GM19328 (cell line): ENCODE data around the gene LPCAT2.

Experiments used
- ATAC-seq: cut with Tn5 transposase; IDR thresholded peaks from one replicate; pipeline ENCODE4 v1.9.1; 2021; ENCODE audit warnings: mild to moderate bottlenecking, moderate library complexity; ENCODE audit not compliant: unreplicated experiment

LPCAT2 gene

DNA sequence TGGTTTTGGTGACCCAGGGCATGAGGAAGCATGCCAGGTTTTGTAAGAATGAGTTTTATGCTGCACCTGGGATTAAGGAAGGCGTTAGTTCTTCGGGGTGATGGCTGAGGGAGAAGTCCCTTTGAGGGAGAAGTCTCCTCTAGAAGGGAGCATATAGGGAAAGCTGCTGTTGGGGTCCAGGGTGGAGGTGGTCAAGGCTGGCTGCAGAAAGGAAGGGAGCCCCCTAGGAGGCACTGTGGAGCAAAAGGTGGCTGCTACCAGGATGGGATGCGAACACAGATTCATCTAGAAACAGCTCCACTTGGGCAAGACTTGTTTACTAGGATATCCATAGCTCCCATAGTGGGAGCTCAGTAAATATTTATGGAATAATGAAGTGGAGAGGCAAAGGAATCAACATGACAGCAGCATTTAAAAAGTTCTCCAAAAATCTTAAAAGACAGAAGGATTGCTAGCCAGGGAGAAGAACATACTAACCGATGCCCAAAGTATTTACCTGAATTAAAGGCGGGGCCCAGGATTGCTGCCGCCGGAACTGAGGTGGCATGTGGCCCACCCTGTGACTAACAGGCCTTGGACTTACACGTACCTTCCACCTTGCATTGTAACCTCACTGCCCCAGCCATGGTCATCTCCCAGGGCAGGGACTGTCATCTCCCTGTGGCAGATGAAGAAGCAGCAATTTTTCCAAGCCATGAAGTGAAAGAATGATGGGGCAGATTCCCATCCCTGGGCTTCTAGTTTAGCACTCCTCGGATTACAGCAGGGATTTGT, 7.1 kb upstream of the LPCAT2 start:
- no peak for ATAC-seq

DNA sequence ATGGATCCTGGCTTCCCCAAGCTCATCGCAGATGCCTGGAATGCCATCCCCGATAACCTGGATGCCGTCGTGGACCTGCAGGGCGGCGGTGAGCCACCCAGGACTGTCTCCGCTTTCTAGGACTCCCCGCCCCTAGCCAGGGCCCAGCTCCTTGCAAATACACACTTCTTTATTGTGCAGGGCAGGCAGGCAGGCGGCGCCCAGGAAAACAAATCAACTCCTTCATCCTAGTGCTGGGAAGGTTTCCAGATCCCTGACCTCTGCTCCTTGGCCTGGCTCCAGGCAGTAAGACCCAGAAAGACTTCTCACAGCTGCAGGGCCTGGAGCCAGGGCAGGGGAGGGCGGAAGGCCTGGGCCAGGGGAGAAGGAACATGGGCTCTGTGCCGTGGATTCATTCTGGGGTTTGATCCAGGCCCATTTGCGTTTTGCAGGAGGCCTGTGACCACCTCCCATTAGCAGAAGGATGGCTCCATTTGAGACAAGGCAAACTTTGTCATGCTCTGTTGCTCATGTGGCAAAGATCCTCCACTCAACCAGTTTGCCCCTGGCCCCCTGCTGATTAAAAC, 6.0 kb upstream of the LPCAT2 start:
- ATAC-seq = no peak

GRCh38 chr16:55503726-55504550, 4.9 kb upstream of the LPCAT2 start:
- no peak for ATAC-seq

- no peak for ATAC-seq
These were observed 3.4 kb upstream of the LPCAT2 start for GRCh38 chr16:55505333-55506015.

DNA sequence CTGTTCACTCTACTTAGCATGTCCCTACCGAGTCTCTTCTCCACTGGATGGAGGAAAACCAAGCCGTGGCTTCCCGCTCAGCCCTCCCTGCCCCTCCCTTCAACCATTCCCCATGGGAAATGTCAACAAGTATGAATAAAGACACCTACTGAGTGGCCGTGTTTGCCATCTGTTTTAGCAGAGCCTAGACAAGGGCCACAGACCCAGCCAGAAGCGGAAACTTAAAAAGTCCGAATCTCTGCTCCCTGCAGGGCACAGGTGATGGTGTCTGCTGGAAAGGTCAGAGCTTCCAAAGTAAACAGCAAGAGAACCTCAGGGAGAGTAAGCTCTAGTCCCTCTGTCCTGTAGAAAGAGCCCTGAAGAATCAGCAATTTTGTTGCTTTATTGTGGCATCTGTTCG, 2.8 kb upstream of the LPCAT2 start:
- no peak for ATAC-seq

DNA sequence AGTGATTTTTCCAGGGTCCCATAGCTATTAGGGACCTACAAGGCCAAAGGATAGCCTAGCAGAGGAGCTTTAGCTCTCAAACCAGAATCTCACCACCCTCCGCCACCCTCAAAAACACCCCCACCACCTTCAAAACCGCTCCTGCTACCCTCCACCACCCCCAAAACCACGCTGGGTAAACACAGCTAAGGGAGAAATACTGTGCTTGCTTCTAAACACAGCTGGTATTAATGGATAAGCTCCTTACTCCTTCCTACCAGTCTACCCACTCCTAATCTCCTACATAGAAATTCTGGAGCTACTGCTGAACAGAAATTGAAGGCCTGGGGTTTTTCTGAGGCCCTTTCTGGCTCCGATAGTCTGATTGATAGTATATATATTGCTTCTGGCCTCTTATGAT, 2.2 kb upstream of the LPCAT2 start:
- ATAC-seq = no peak

- ATAC-seq = no peak
These were observed 476 bp upstream of the LPCAT2 start for GRCh38 chr16:55508271-55508921.

DNA sequence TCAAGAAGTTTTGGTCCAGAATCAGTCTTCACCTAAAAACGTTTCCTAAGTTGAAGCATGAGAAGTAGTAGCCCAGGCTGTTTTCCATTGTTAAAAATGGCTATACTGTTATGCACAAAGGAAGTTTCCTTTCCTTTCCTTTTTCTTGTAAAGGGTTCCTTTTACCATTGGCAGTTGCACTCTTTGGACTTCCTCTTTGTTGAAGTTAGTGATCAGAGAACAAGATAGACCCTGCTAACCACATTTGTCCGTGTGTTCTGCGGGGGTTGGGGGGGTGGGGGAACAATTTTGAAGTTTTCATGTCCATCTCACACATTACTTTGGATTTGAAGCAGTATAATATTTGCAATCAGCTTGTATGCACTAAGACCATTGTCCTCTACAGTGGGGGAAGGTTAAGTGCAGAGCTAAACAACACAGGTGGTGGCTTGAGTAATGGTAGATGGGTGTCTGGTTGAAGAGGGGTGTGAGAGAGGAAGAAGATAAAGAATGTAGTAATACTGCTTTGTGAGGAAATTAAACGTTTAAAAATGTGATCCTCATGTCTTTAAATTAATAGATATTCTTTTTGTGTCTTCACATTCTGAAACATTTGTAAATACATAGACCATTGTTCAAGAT, 1.4 kb downstream of the LPCAT2 start:
- ATAC-seq = no peak

DNA sequence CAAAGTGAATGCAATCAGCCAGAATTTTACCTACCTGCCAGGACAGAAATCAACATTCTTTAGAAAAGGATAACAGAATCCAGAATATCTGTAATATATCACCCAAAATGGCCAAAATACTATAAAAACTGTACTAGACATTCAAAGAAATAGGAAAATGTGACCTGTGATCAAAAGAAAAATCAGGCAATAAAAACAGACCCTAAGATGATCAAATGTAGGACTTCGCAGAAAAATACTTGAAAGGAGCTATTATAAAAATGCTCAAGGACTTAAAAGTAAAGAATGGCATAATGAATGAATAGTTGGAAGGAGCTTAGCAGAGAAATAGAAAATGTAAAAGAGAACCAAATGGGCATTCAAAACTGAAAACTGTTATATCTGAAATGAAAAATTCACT, 4.1 kb downstream of the LPCAT2 start:
- no peak for ATAC-seq

- ATAC-seq = no peak
These were observed 4.7 kb downstream of the LPCAT2 start for GRCh38 chr16:55513616-55514015.

- ATAC-seq = no peak
These were observed 6.2 kb downstream of the LPCAT2 start for GRCh38 chr16:55515111-55515510.

DNA sequence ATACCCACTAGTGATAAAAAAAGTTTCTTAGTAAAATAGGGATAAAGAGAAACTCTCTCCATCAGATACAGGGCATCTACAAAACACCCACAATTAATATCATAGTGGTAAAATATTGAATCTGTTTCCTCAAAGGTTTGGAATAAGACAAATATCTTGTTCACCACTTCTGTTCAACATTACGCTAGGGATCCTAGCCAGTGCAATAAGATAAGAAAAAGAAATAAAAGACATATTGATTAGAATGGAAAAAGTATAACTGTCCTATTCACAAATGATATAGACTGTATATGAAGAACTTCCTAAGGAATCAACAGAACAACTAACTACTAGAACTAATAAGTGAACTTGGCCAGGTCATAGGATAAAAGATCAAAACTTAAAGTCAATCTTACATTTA, 12.9 kb downstream of the LPCAT2 start:
- no peak for ATAC-seq

DNA sequence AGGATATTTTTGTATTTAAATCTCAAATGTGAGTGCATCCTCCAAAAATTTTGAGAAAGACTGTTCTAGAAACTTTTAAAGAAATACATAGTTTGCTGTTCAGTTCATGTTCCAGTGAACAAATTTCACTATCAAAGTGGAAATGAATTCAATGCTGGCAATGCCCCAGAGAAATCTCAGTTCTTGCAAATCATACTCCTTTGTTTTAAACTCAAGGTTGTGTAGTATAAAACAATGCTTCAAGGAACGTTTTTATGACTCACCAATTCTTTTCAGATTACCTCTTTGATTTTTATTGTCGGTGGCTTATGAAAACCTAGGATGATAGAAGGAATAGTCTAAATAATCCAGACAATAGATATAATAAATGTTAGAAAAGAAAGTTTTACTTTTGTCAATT, 17.6 kb downstream of the LPCAT2 start:
- ATAC-seq = no peak

- no peak for ATAC-seq
These were observed 19.0 kb downstream of the LPCAT2 start for GRCh38 chr16:55527885-55528284.

DNA sequence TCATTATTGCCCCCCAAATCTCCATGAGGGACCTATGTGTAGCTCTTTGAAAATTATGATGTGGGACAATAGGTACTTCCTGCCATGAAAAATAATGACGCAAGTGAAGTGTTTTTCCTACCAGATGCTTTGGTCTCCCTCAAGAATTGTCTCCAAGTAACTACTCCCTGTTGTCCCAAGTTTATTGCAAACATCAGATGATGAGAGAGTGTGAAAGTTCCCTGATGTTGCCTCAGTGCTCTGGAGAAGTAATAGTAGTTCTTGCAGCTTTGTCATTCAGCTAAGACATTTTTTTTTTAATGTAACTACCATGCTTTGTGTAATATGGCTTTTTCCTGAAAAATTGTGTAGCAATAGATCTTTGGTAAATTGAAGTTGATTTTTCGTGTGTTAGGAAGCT, 20.1 kb downstream of the LPCAT2 start:
- ATAC-seq = no peak

- no peak for ATAC-seq
These were observed 21.5 kb downstream of the LPCAT2 start for GRCh38 chr16:55530316-55530856.

- no peak for ATAC-seq
These were observed 23.4 kb downstream of the LPCAT2 start for GRCh38 chr16:55532227-55532626.

DNA sequence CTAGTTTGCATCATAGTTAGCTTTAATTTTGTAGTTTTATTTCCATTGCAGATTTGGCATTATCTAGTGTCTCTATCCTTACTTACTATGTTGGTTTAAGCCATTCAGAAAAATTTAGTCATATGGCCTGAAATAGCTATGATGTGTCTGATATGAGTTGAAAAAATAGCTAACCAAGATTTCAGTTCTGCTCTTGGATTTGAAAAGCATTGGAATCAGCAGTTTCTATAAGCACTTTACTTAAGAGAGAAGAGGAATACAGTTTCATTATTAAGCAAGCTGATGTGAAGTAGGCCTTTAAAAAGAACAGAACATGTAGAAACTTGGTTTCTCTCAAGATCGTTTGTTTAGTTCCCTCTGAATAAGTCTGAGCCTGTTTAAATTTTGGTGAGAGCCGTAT, 25.9 kb downstream of the LPCAT2 start:
- no peak for ATAC-seq

GRCh38 chr16:55539049-55539448, 30.2 kb downstream of the LPCAT2 start:
- ATAC-seq = no peak

DNA sequence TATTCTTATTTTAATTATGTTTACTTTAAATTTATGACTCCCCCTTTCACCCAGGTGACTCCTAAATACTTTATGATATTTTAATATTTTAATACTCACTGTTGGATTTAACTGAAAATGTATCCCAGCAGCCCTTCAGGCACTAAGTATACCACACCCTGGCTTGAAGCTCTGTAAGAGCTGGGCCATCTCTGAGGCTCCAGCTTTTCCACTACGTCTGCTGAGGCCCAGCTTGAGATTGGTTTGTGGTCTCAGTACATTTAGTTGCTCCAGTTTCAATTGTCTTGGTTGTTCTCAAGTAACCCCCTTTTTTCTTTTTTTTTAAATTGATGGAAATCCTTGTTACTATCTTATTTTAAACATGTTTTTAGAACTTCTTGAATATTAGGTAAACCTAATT, 30.6 kb downstream of the LPCAT2 start:
- ATAC-seq = no peak
